ENCODE measurements around the gene CAMSAP3.

CAMSAP3 gene

DNA sequence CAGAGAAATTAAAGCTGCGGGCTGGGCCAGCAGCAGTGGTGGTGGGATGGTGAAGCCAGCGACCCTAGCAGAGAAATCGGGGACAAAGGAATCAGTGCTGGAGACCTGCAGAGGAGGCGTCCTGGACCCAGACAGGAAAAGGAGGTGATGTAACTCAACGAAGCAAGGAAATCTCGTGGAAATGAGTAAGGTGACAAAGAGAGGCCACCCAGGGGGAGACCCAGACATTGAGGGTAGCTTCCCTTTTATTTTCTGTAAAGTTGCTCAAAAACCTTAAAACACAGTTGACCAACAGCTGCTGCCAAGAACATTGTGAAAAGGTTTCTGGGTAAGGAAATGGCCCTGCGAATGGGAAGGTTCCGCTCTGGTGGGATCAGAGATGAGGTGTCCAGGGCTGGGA, 59.9 kb downstream of the CAMSAP3 start:
- H3K4me3 ChIP-seq (ENCODE audit: low read depth, low read length) = no peak overlapping the region
- TF ChIP-seq, protein P1, sequence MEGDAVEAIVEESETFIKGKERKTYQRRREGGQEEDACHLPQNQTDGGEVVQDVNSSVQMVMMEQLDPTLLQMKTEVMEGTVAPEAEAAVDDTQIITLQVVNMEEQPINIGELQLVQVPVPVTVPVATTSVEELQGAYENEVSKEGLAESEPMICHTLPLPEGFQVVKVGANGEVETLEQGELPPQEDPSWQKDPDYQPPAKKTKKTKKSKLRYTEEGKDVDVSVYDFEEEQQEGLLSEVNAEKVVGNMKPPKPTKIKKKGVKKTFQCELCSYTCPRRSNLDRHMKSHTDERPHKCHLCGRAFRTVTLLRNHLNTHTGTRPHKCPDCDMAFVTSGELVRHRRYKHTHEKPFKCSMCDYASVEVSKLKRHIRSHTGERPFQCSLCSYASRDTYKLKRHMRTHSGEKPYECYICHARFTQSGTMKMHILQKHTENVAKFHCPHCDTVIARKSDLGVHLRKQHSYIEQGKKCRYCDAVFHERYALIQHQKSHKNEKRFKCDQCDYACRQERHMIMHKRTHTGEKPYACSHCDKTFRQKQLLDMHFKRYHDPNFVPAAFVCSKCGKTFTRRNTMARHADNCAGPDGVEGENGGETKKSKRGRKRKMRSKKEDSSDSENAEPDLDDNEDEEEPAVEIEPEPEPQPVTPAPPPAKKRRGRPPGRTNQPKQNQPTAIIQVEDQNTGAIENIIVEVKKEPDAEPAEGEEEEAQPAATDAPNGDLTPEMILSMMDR (IDR thresholded peaks at IDR 0.05; ENCODE audit: low read depth, low read length) = no peak

DNA sequence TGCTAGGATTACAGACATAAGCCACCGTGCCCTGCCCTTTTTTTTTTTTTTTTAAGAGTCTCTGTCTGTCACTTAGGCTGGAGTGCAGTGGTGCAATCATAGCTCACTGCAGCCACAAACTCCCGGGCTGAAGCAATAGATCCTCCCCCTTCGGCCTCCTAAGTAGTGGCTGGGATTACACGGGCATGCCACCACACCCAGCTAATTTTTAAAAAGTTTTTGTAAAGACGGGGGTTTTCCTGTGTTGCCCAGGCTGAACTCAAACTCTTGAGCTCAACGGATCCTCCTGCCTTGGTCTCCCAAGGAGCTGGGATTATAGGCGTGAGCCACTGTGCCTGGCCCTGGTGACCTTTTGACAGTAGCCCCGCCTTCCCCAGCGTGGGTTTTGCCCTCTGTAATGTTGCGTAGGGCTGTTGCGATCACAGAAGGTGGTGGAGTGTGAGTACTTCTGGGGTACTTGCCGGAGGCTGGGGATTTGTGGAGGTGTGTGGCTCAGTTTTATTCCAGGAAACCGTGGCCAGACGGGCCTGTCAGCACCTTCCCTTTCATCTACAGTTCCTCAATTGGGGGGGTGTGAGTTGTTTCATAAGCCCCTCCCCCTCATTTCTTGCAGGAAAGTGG, 61.6 kb downstream of the CAMSAP3 start:
- H3K4me3 ChIP-seq (ENCODE audit: low read depth, low read length) = no peak overlapping the region
- TF ChIP-seq, protein P1 (IDR thresholded peaks at IDR 0.05; ENCODE audit: low read depth, low read length) = no peak

DNA sequence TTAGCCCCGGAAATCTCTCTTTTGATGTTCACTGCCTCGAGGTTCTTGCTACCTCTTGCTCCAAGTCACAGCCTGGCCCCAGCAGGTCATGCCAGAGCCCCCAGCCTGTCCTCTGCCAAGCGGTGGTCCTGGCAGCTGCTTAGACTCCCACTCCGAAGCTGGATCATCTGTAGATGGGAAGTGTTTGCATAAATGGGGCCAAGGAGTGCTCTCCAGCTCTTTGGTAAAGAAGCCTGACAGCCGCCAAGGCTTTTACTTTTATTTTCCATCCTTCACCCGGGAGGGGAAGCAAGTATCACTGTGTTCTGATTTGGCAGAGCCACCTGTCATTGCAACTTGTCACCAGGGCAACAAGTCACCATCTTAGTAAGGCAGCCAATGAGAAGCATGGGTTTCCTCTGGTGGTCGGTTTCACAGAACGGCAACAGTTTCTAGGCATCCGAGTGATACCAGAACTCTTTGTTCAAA, 62.6 kb downstream of the CAMSAP3 start:
- H3K4me3 ChIP-seq (ENCODE audit: low read depth, low read length) = no peak overlapping the region
- TF ChIP-seq, protein P1 (IDR thresholded peaks at IDR 0.05; ENCODE audit: low read depth, low read length) = no peak

DNA sequence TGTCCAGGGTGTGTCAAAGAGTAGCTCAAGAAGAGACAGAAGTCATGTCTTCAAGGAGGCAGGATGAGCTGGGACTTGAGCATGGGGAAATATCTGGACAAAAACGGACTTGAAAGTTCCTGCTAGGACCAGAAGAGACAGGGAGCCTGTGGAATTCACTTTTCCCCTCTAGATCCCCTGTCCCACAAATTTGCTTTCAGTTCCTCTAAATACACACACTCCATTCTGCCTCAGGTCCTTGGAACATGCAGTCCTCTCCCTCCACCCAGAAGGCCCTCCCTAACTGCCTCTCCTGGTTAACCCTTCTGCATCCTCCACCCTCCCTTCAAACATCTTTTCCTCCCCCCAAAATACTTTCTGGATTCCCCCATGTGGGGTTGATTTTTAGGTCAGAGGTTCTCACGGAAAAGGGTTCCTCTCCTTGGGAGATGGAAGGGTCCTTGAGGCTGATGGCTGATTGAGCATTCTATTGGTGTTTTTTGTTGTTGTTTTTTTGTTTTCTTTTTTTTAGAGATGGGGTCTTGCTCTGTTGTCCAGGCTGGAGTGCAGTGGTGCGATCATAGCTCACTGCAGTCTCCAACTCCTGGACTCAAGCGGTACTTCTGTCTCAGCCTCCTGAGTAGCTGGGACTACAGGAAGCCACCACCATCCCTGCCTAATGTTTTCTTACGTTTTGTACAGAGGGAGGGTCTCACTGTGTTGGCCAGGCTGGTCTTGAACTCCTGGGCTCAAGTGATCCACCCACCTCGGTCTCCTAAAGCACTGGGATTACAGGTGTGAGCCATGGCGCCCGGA, 66.3 kb downstream of the CAMSAP3 start:
- TF ChIP-seq, protein P1 (IDR thresholded peaks at IDR 0.05; ENCODE audit: low read depth, low read length) = no peak
- no peak overlapping the region for H3K4me3 ChIP-seq (ENCODE audit: low read depth, low read length)

DNA sequence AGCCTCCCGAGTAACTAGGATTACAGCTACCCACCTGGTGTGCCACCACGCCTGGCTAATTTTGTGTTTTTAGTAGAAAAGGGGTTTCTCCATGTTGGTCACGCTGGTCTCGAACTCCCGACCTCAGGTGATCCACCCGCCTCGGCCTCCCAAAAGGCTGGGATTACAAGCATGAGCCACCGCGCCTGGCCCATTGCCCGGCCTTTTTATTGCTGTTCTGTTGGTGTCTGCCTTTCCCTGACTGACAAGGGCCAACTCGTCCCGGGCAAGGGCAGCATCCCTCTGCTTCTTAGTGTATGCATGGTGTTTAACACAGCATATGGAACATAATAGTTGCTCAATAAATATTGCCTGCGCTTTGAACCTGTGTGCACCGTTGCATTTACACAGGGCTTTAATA, 67.0 kb downstream of the CAMSAP3 start:
- no peak overlapping the region for H3K4me3 ChIP-seq (ENCODE audit: low read depth, low read length)
- TF ChIP-seq, protein P1 (IDR thresholded peaks at IDR 0.05; ENCODE audit: low read depth, low read length) = no peak

DNA sequence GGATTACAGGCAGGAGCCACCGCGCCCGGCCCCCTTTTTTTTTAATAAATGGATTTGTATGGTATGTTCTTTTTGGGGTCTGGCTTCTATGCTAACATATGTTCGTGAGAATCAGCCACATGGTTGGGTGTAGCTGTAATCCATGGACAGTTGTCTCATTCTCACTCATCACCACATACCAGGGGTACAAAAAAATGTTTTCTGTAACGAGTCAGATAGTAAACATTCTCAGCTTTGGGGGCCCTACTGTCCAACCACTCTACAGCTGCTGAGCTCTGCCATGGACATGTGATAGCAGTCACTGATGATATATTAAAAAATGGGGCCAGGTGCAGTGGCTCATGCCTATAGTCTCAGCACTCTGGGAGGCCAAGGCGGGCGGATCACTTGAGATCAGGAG, 68.0 kb downstream of the CAMSAP3 start:
- TF ChIP-seq, protein P1 (IDR thresholded peaks at IDR 0.05; ENCODE audit: low read depth, low read length) = no peak
- H3K4me3 ChIP-seq (ENCODE audit: low read depth, low read length) = no peak overlapping the region

DNA sequence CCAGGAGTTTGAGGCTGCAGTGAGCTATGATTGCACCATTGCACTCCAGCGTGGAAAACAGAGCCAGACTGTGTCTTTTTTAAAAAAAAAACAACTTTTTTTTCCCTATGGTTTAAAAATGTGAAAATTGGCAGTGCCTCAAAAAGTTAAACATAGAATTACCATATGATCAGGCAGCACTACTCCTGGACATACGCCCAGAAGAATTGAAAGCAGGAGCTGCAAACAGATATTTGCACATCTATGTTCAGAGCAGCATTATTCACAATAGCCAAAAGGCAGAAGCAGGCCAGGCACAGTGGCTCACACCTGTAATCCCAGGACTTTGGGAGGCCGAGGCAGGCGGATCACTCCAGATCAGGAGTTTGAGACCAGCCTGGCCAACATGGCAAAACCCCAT, 69.4 kb downstream of the CAMSAP3 start:
- TF ChIP-seq, protein P1 (IDR thresholded peaks at IDR 0.05; ENCODE audit: low read depth, low read length) = no peak
- no peak overlapping the region for H3K4me3 ChIP-seq (ENCODE audit: low read depth, low read length)

All from WI38 (cell line).